GM19043 (cell line): Measurements from ENCODE around the gene CFAP73.
"Not testable (repeated sequence)": the region's sequence is repeated elsewhere in the genome, so short reads cannot be mapped to it uniquely, and the experiment has no call there.

Experiments
- ATAC-seq: cut with Tn5 transposase; IDR thresholded peaks from one replicate; pipeline ENCODE4 v1.9.1; 2021; ENCODE audit warnings: low read depth; ENCODE audit not compliant: unreplicated experiment

Gene CFAP73

GRCh38 chr12:113149361-113150150 lies at the start of gene CFAP73:
Gene CFAP73 (plus strand): TSS chr12:113149724. CDS start chr12:113149858, 134 bp downstream.
- no peak for ATAC-seq

GRCh38 chr12:113099764-113100163 lies 49.8 kb upstream of the CFAP73 start:
- ATAC-seq = no peak

- no peak for ATAC-seq
Observed at GRCh38 chr12:113101751-113102150, 47.8 kb upstream of the CFAP73 start.

GRCh38 chr12:113102811-113103210 lies 46.7 kb upstream of the CFAP73 start:
- no peak for ATAC-seq

- no peak for ATAC-seq
Observed at GRCh38 chr12:113103756-113104450, 45.6 kb upstream of the CFAP73 start.

GRCh38 chr12:113104953-113105510 lies 44.5 kb upstream of the CFAP73 start:
- no peak for ATAC-seq

- no peak for ATAC-seq
Observed at GRCh38 chr12:113105606-113106271, 43.8 kb upstream of the CFAP73 start.

GRCh38 chr12:113106361-113106760 lies 43.2 kb upstream of the CFAP73 start:
- no peak for ATAC-seq

- no peak for ATAC-seq
Observed at GRCh38 chr12:113108308-113108707, 41.2 kb upstream of the CFAP73 start.

GRCh38 chr12:113109360-113109759 lies 40.2 kb upstream of the CFAP73 start:
- no peak for ATAC-seq

GRCh38 chr12:113109872-113110599 lies 39.5 kb upstream of the CFAP73 start:
- ATAC-seq = no peak

- no peak for ATAC-seq
Observed at GRCh38 chr12:113111247-113111646, 38.3 kb upstream of the CFAP73 start.

- no peak for ATAC-seq
Observed at GRCh38 chr12:113112043-113112899, 37.3 kb upstream of the CFAP73 start.

- no peak for ATAC-seq
Observed at GRCh38 chr12:113113397-113113796, 36.1 kb upstream of the CFAP73 start.

- ATAC-seq = no peak
Observed at GRCh38 chr12:113114447-113115178, 34.9 kb upstream of the CFAP73 start.

GRCh38 chr12:113115455-113116126 lies 33.9 kb upstream of the CFAP73 start:
- no peak for ATAC-seq

- ATAC-seq = no peak
Observed at GRCh38 chr12:113116875-113117274, 32.6 kb upstream of the CFAP73 start.

- not testable (repeated sequence) for ATAC-seq
Observed at GRCh38 chr12:113117684-113118083, 31.8 kb upstream of the CFAP73 start.
